ENCODE data around the gene LRPPRC. TPM values are rescaled to one million over a fixed set of nuclear protein-coding genes. Genes with fewer than 3 reads are reported as not detected.
"Not testable (repeated sequence)": the region's sequence is repeated elsewhere in the genome, so short reads cannot be mapped to it uniquely, and the experiment has no call there.

Gene LRPPRC
- total and polyA plus RNA-seq, 5 donors from 2014 or later: 34.0 to 48.5 (median 37.0) TPM

DNA sequence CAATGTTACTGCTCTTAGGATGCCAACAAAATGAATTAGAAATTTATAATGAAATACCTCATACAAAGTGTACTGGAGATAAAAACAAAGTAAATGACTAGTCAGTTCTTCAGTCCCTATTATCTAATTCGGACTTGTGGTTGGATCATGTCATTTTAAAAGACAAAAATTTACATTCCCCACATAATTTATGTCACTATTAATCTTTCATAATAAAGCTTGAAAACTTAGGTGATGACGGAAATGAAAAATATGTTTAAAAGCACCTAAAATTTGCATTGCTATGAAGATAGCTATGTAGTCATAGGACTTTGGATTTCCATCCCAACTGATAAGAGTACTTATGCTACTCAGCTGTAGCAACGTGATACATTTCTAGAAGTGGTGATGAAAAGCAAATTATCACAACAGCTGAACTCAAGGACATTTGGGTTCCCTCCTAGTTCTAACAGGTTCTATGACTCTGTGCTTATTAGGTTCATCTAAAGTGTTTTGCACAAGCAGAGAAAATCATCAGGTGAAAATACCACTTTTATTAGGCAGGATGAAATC is 58.4 kb downstream of the LRPPRC start:
- peaks cover 25% of the 10 kb centered on the region for H3K36me3 ChIP-seq (ENCODE audit: control insufficient read depth, insufficient read depth, low read length)
- Mint-ChIP-seq H3K4me3 (no peak overlapping the region), H3K36me3 (peaks cover 19% of the 10 kb centered on the region), H3K4me1 (peaks cover 3 to 12% (median 4%) of the 10 kb centered on the region in 4 donors), H3K27me3 (no peaks in the 10 kb centered on the region), H3K9me3 (no peaks in the 10 kb centered on the region), H3K27ac (no peak overlapping the region)
- no peaks in the 10 kb centered on the region for H3K9me3 ChIP-seq (ENCODE audit: control insufficient read depth in 2 of 2, low read length in 2 of 2)
- H3K4me1 ChIP-seq (ENCODE audit: control insufficient read depth, insufficient read depth, low read length, poor library complexity, severe bottlenecking): no peaks in the 10 kb centered on the region
- H3K27ac ChIP-seq (ENCODE audit: insufficient read depth, low read length, poor library complexity, severe bottlenecking): no peak overlapping the region
- DNase-seq: no peak
- ATAC-seq (ENCODE audit: low read depth in 2 of 2): no peak
- H3K4me3 ChIP-seq (ENCODE audit: low read depth, low read length): no peak overlapping the region
- H3K27me3 ChIP-seq (ENCODE audit: control insufficient read depth, insufficient read depth, low read length): no peaks in the 10 kb centered on the region

DNA sequence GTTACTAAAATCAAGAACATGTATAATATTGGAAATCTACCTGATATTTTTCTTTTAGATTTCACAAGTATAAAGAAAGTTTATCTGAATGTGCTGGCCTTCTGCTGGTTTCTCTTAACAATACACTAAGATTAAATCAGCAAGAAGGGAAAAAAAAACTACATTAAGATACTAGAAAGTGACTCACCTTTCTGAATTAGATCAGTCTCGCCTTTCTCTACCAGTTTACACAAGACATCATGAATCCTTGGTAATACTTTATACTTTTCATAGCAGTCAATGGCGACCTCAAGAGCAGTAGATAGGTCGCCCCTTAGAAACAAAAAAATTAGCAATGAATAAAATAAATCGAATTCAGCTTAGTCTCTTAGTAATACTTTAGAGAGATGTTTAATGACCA is 61.2 kb downstream of the LRPPRC start:
- no peaks in the 10 kb centered on the region for H3K27me3 ChIP-seq (ENCODE audit: control insufficient read depth, insufficient read depth, low read length)
- peaks cover 24% of the 10 kb centered on the region for H3K36me3 ChIP-seq (ENCODE audit: control insufficient read depth, insufficient read depth, low read length)
- ATAC-seq (ENCODE audit: low read depth in 2 of 2) (no peak), DNase-seq (no peak)
- no peaks in the 10 kb centered on the region for H3K4me1 ChIP-seq (ENCODE audit: control insufficient read depth, insufficient read depth, low read length, poor library complexity, severe bottlenecking)
- Mint-ChIP-seq H3K27me3 (no peaks in the 10 kb centered on the region), H3K36me3 (peaks cover 36% of the 10 kb centered on the region), H3K4me1 (peaks cover 3 to 17% (median 6%) of the 10 kb centered on the region in 4 donors), H3K27ac (no peak overlapping the region), H3K4me3 (no peak overlapping the region), H3K9me3 (no peaks in the 10 kb centered on the region)
- H3K27ac ChIP-seq (ENCODE audit: insufficient read depth, low read length, poor library complexity, severe bottlenecking): no peak overlapping the region
- no peak overlapping the region for H3K4me3 ChIP-seq (ENCODE audit: low read depth, low read length)
- no peaks in the 10 kb centered on the region for H3K9me3 ChIP-seq (ENCODE audit: control insufficient read depth in 2 of 2, low read length in 2 of 2)

DNA sequence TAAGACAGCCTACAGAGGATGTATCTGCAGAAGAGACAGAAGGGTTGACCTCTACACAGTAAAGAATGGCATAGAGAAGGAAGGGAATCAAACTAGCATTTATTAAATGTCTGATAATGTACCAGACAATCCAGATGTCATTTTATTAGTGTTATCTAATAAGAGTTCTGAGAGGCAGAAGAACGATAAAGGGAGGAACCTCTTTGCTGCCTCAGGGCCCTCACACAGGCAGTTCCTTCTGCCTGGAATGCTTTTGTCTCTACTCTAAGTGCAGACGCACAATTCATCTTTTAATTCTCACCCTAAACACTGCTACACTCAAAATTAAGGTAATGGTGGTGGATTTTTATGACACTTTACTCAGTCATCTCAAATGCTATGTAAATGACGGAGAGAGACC is 64.5 kb downstream of the LRPPRC start:
- Mint-ChIP-seq H3K4me1 (peaks cover 9 to 34% (median 22%) of the 10 kb centered on the region in 4 donors), H3K27ac (no peak overlapping the region), H3K27me3 (no peaks in the 10 kb centered on the region), H3K36me3 (peaks cover 45% of the 10 kb centered on the region), H3K4me3 (peak overlapping the region in 1 of 4 donors; percentile 47), H3K9me3 (no peaks in the 10 kb centered on the region)
- H3K27me3 ChIP-seq (ENCODE audit: control insufficient read depth, insufficient read depth, low read length): no peaks in the 10 kb centered on the region
- DNase-seq: no peak
- H3K36me3 ChIP-seq (ENCODE audit: control insufficient read depth, insufficient read depth, low read length): peaks cover 24% of the 10 kb centered on the region
- H3K27ac ChIP-seq (ENCODE audit: insufficient read depth, low read length, poor library complexity, severe bottlenecking): no peak overlapping the region
- H3K4me3 ChIP-seq (ENCODE audit: low read depth, low read length): no peak overlapping the region
- no peaks in the 10 kb centered on the region for H3K4me1 ChIP-seq (ENCODE audit: control insufficient read depth, insufficient read depth, low read length, poor library complexity, severe bottlenecking)
- ATAC-seq (ENCODE audit: low read depth in 2 of 2): no peak
- H3K9me3 ChIP-seq (ENCODE audit: control insufficient read depth in 2 of 2, low read length in 2 of 2): no peaks in the 10 kb centered on the region

- Histone ChIP-seq H3K4me1 (ENCODE audit: control insufficient read depth, insufficient read depth, low read length, poor library complexity, severe bottlenecking) (no peaks in the 10 kb centered on the region), H3K27ac (ENCODE audit: insufficient read depth, low read length, poor library complexity, severe bottlenecking) (peak overlapping the region; percentile 41), H3K4me3 (ENCODE audit: low read depth, low read length) (peak overlapping the region; percentile 85), H3K36me3 (ENCODE audit: control insufficient read depth, insufficient read depth, low read length) (peaks cover 35% of the 10 kb centered on the region), H3K9me3 (ENCODE audit: control insufficient read depth in 2 of 2, low read length in 2 of 2) (no peaks in the 10 kb centered on the region), H3K27me3 (ENCODE audit: control insufficient read depth, insufficient read depth, low read length) (no peaks in the 10 kb centered on the region)
- Mint-ChIP-seq H3K4me3 (peak overlapping the region; percentile 43 to 91 (median 83)), H3K36me3 (peaks cover 55% of the 10 kb centered on the region), H3K9me3 (no peaks in the 10 kb centered on the region), H3K4me1 (peaks cover 5 to 27% (median 20%) of the 10 kb centered on the region in 4 donors), H3K27ac (peak overlapping the region; percentile 83 to 94 (median 91)), H3K27me3 (no peaks in the 10 kb centered on the region)
- DNase-seq (peak in 2 of 3 donors; percentile 5 to 56), ATAC-seq (ENCODE audit: low read depth in 2 of 2) (no peak)
These were observed 68.3 kb downstream of the LRPPRC start for GRCh38 chr2:43927442-43927841.

- Mint-ChIP-seq H3K4me3 (no peak overlapping the region), H3K36me3 (peaks cover 40% of the 10 kb centered on the region), H3K27ac (no peak overlapping the region), H3K9me3 (no peaks in the 10 kb centered on the region), H3K4me1 (peaks cover 5 to 25% (median 19%) of the 10 kb centered on the region in 4 donors), H3K27me3 (no peaks in the 10 kb centered on the region)
- Histone ChIP-seq H3K9me3 (ENCODE audit: control insufficient read depth in 2 of 2, low read length in 2 of 2) (no peaks in the 10 kb centered on the region), H3K4me3 (ENCODE audit: low read depth, low read length) (no peak overlapping the region), H3K27me3 (ENCODE audit: control insufficient read depth, insufficient read depth, low read length) (no peaks in the 10 kb centered on the region), H3K4me1 (ENCODE audit: control insufficient read depth, insufficient read depth, low read length, poor library complexity, severe bottlenecking) (no peaks in the 10 kb centered on the region), H3K36me3 (ENCODE audit: control insufficient read depth, insufficient read depth, low read length) (peaks cover 35% of the 10 kb centered on the region), H3K27ac (ENCODE audit: insufficient read depth, low read length, poor library complexity, severe bottlenecking) (no peak overlapping the region)
- DNase-seq (no peak), ATAC-seq (ENCODE audit: low read depth in 2 of 2) (no peak)
These were observed 70.4 kb downstream of the LRPPRC start for GRCh38 chr2:43925431-43925830.

GRCh38 chr2:43924463-43924862 is 71.3 kb downstream of the LRPPRC start:
- Mint-ChIP-seq H3K9me3 (no peaks in the 10 kb centered on the region), H3K27ac (no peak overlapping the region), H3K4me1 (peaks cover 5 to 20% (median 17%) of the 10 kb centered on the region in 4 donors), H3K27me3 (no peaks in the 10 kb centered on the region), H3K36me3 (peaks cover 32% of the 10 kb centered on the region), H3K4me3 (no peak overlapping the region)
- no peaks in the 10 kb centered on the region for H3K9me3 ChIP-seq (ENCODE audit: control insufficient read depth in 2 of 2, low read length in 2 of 2)
- no peak overlapping the region for H3K27ac ChIP-seq (ENCODE audit: insufficient read depth, low read length, poor library complexity, severe bottlenecking)
- DNase-seq: no peak
- H3K4me3 ChIP-seq (ENCODE audit: low read depth, low read length): no peak overlapping the region
- no peaks in the 10 kb centered on the region for H3K27me3 ChIP-seq (ENCODE audit: control insufficient read depth, insufficient read depth, low read length)
- peaks cover 35% of the 10 kb centered on the region for H3K36me3 ChIP-seq (ENCODE audit: control insufficient read depth, insufficient read depth, low read length)
- no peaks in the 10 kb centered on the region for H3K4me1 ChIP-seq (ENCODE audit: control insufficient read depth, insufficient read depth, low read length, poor library complexity, severe bottlenecking)
- ATAC-seq (ENCODE audit: low read depth in 2 of 2): no peak

DNA sequence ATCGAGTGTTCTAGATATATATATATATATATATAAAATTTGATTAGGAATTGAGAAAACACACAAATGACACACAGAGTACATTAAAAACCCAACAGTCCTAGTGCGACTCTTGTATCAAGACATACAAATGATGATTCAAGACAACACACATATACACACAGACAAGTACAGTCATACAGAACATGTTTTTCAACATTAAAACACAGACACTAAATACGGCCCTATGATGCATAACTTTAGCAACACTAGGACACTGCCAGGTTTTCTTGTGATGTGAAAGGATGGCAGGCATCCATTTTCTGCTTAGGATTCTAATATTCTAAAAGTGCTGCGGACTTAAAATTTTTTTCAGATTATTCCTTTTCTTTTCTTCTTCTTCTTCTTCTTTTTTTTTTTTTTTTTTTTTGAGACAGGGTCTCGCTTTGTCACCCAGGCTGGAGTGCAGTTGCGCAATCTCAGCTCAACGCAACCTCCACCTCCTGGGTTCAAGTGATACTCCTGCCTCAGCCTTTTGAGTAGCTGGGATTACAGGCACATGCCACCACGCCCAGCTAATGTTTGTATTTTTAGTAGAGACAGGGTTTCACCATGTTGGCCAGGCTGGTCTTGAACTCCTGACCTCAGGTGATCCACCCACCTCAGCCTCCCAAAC is 84.5 kb downstream of the LRPPRC start:
- peaks cover 39% of the 10 kb centered on the region for H3K36me3 ChIP-seq (ENCODE audit: control insufficient read depth, insufficient read depth, low read length)

More for the DNA sequence above, 84.5 kb downstream of the LRPPRC start:
- H3K27me3 ChIP-seq (ENCODE audit: control insufficient read depth, insufficient read depth, low read length); ATAC-seq (ENCODE audit: low read depth in 2 of 2); H3K9me3 ChIP-seq (ENCODE audit: control insufficient read depth in 2 of 2, low read length in 2 of 2); H3K9me3 Mint-ChIP-seq; H3K4me3 ChIP-seq (ENCODE audit: low read depth, low read length); H3K4me3 Mint-ChIP-seq; H3K27me3 Mint-ChIP-seq; H3K4me1 ChIP-seq (ENCODE audit: control insufficient read depth, insufficient read depth, low read length, poor library complexity, severe bottlenecking); H3K27ac ChIP-seq (ENCODE audit: insufficient read depth, low read length, poor library complexity, severe bottlenecking); DNase-seq; H3K27ac Mint-ChIP-seq: not testable (repeated sequence)
- peaks cover 49% of the 10 kb centered on the region for H3K36me3 Mint-ChIP-seq
- peaks cover 5 to 13% (median 9%) of the 10 kb centered on the region in 4 donors for H3K4me1 Mint-ChIP-seq

Data from CD4-positive, CD25-positive, alpha-beta regulatory T cell (primary cell).